Activated CD8-positive, alpha-beta T cell treated with anti-CD3 and anti-CD28 coated beads for 36 hours (primary cell): Measurements from ENCODE around the gene PNRC2. TPM values are rescaled to one million over a fixed set of nuclear protein-coding genes. Genes with fewer than 3 reads are reported as not detected.
"Not testable (repeated sequence)": the region's sequence is repeated elsewhere in the genome, so short reads cannot be mapped to it uniquely, and the experiment has no call there.

Source experiments
- ATAC-seq: fragments of 200-7000 bp; cut with Tn5 transposase; one replicate; pipeline ENCODE4 v1.10.0; 2021; ENCODE audit warnings: mild to moderate bottlenecking, moderate library complexity
- CTCF ChIA-PET: fragments of 350-600 bp; sonication (Branson Sonifier 250); formaldehyde crosslinking; loops from one replicate; lab custom pipeline; 2021; ENCODE audit warnings: antibody characterized with exemption; lab: Charles Lee
- POLR2A ChIA-PET: fragments of 350-600 bp; sonication (Branson Sonifier 250); formaldehyde crosslinking; loops from one replicate; lab custom pipeline; 2021; ENCODE audit warnings: antibody characterized with exemption; lab: Charles Lee
- DNase-seq: peaks from one replicate; pipeline ENCODE4 v3.0.0-alpha.2; 2020
- H3K27ac Mint-ChIP-seq: one replicate; pipeline ENCODE4 v1.8.0; 2021; ENCODE audit warnings: mild to moderate bottlenecking, mixed read lengths
- H3K27me3 Mint-ChIP-seq: one replicate; pipeline ENCODE4 v1.8.0; 2021; ENCODE audit warnings: mixed read lengths
- H3K36me3 Mint-ChIP-seq: one replicate; pipeline ENCODE4 v1.8.0; 2021; ENCODE audit warnings: low read depth, mixed read lengths
- H3K4me1 Mint-ChIP-seq: one replicate; pipeline ENCODE4 v1.8.0; 2021; ENCODE audit warnings: low read depth, mixed read lengths
- H3K4me3 Mint-ChIP-seq: one replicate; pipeline ENCODE4 v1.8.0; 2021; ENCODE audit warnings: mild to moderate bottlenecking, moderate library complexity, mixed read lengths
- H3K9me3 Mint-ChIP-seq: one replicate; pipeline ENCODE4 v1.8.0; 2021; ENCODE audit warnings: mixed read lengths
- CTCF ChIP-seq: fragments of 200-600 bp; IDR thresholded peaks from one replicate; pipeline ENCODE4 v1.8.0; 2022; ENCODE audit warnings: antibody characterized with exemption, mild to moderate bottlenecking
- intact Hi-C: fragments of 100-400 bp; cut with micrococcal nuclease; formaldehyde crosslinking; loops from one replicate; pipeline ENCODE4 v1.10.0; 2022
- microRNA-seq: library from miRNA; unstranded; fragments of <30 nt; microRNA quantifications from one replicate; pipeline ENCODE4 v1.2.0, GENCODE V29; 2022; ENCODE audit warnings: borderline microRNAs expressed, borderline replicate concordance
- total RNA-seq, 2 experiments: library from RNA; stranded (reverse); gene quantifications; one replicate each; pipeline ENCODE4 v1.2.3, GENCODE V29; 2021

PNRC2 gene
- total RNA-seq, 2 experiments from 2014 or later: 130 to 133 TPM

DNA sequence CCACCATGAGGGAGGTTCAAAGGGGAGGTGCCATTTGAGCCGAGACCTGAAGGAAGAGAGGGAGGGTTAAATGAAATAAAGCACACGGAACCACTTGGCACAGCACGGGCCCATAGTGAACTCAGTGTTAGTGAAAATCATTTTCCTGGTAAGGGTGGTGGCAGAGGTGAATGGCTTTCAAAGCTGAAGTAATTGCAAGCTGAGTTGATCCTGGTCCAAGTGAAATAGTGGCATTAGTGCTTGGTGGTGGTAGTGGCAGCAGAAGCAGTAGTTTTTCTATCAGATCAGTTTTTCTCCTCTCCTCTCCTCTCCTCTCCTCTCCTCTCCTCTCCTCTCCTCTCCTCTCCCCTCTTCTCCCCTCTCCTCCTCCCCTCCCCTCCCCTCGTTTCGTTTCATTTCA is 51.0 kb downstream of the PNRC2 start:
- ATAC-seq: no peak
- no peak for DNase-seq
- H3K4me3 Mint-ChIP-seq: no peak overlapping the region
- no peak overlapping the region for H3K27ac Mint-ChIP-seq
- no peak for TF ChIP-seq CTCF
- no peaks in the 10 kb centered on the region for H3K4me1 Mint-ChIP-seq
- CTCF ChIA-PET: no interaction called here
- no peaks in the 10 kb centered on the region for H3K36me3 Mint-ChIP-seq
- intact Hi-C loops: no loop called here
- peaks cover 8% of the 10 kb centered on the region for H3K27me3 Mint-ChIP-seq
- H3K9me3 Mint-ChIP-seq: no peaks in the 10 kb centered on the region
- POLR2A ChIA-PET: no interaction called here

GRCh38 chr1:24012878-24013277 is 53.2 kb downstream of the PNRC2 start:
- H3K27me3 Mint-ChIP-seq, H3K36me3 Mint-ChIP-seq, H3K4me3 Mint-ChIP-seq, DNase-seq, ATAC-seq, H3K27ac Mint-ChIP-seq, H3K4me1 Mint-ChIP-seq, POLR2A ChIA-PET, H3K9me3 Mint-ChIP-seq, intact Hi-C loops: not testable (repeated sequence)
- CTCF ChIA-PET: interaction anchor here (1.7 kb wide), 1 partner anchor 8 kb away, joined by 5 read pairs; no protein-coding TSS in a partner anchor

Small RNA genes lying within 50 kb of the gene (microRNA-seq; reads per million reads assigned to microRNA genes)
- gene MIR378F: not detected

Other genes starting within 250 kb of the PNRC2 start
- gene ELOA, start 216.4 kb upstream of the PNRC2 start, total RNA-seq: 10 to 100 TPM; 29.7 to 29.9 TPM
- gene PITHD1, start 181.4 kb upstream of the PNRC2 start, total RNA-seq: 10 to 100 TPM; 65.8 to 65.9 TPM
- 10 to 100 TPM; 57.0 to 59.2 TPM for gene LYPLA2, start 168.7 kb upstream of the PNRC2 start, total RNA-seq
- gene GALE, start 159.1 kb upstream of the PNRC2 start, total RNA-seq: 10 to 100 TPM; 40.7 to 43.6 TPM
- gene HMGCL, start 134.4 kb upstream of the PNRC2 start, total RNA-seq: 10 to 100 TPM; 44.9 to 46.0 TPM
- gene FUCA1, start 91.5 kb upstream of the PNRC2 start, total RNA-seq: 1 to 10 TPM; 4.6 to 4.8 TPM
- gene CNR2, start 46.5 kb upstream of the PNRC2 start, total RNA-seq: under 1 TPM; 0.25 TPM
- 100 to 1,000 TPM; 203 to 206 TPM for gene SRSF10, start 20.5 kb downstream of the PNRC2 start, total RNA-seq
- not detected for gene MYOM3, start 152.3 kb downstream of the PNRC2 start, total RNA-seq
- not detected for gene IL22RA1, start 183.3 kb downstream of the PNRC2 start, total RNA-seq
- gene IFNLR1, start 227.5 kb downstream of the PNRC2 start, total RNA-seq: 1 to 10 TPM; 4.8 to 6.4 TPM